NCI-H2196 (cell line): ENCODE data around the gene CRB1.

ENCODE experiments used
- DNase-seq: peaks from one replicate; lab custom pipeline; 2025; ENCODE audit not compliant: unreplicated experiment; lab: John Stamatoyannopoulos, UW

CRB1 gene

DNA sequence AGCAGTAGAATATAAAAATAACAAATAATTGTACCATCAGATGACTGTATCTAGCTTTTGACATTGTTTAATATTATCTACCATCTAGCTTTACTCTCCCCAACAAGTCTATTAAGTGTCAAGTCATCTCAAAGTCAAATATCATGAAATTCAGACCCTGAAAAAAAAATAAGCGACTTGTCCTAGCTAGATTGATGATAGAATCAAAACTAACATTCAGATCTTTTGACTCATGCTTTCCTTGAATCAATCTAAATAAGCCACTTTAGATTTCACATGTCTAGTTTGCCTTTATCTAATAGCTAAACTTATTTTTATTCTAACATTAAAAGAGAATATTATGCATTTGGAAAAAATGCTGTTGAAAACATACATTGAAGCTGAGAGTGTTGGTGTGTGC is 35.4 kb downstream of the CRB1 start:
- DNase-seq, result no peak

DNA sequence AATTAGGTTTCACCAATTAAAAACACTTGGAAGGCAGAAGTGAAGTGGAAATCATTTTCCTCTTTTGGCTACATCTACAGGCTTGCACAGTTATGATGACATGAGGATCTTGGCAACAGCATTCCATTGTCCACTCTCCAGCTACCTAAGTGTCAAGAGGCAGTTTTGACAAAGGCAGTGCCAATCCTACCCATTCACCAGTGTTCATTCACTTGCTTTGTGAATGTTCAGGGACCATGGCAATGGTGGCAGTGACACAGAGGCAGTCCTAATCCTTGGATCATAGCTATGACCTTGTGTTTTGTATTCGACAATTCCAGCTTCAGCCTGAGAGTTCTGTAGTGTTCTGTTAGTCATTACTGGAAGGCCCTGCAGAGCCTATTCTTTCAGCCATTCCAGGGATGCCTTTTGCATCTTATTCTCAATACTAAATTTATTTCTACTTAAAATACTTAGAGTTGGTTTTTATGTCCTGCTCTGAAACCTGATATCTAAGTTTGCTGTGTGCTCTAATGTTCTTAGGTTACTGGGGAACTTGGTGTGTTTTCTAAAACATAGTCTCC is 36.7 kb downstream of the CRB1 start:
- DNase-seq, result no peak

DNA sequence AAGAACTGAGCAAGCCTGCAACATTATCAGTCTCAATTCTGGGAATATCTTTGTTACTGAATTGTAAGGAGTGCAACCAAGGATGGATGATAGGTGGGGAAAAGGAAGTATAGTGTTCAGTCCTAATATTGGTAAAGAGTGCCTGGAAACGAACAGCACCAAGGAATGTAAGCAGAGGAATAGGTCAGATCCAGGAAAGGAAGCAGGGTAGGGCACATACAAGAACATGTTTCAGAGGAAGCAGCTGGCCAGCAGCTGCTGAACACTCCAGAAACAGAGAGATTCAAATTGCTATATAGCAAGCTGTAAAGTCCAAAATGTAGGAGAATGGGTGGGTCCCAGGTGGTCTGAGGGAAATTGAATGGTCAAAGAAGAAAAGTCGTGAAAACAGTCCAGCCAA is 37.9 kb downstream of the CRB1 start:
- no peak for DNase-seq

DNA sequence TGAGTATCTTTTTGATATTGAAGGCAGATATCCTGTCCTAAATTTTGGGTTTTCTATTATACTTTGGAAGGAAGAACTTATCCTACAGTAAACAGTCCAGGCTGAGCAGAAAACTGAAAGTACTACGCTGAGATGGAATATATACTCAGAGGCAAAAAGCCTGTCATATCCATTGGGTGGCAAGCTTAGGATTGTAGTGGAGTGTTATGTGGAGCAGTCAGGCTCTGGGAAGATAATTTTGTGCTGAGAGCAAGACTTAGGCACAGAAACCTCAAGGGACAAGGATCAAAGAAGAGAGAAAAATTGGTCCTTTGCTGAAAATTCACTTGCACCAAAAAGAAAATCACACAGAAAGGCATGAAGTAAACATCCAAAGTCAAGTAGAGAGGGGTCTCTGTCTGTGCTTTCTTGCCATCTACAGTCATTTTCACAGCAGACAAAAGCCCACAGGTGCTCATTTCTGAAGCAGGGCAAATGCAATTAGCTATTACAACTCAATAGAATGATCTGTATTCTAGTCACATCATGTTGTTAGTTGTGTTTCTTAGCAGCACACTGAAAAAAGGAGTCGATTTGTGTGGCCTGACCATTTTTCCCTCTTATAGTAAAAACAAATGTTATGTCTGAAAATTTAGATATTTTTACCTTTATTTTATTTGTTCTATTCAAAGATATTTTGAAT is 38.5 kb downstream of the CRB1 start:
- no peak for DNase-seq

DNA sequence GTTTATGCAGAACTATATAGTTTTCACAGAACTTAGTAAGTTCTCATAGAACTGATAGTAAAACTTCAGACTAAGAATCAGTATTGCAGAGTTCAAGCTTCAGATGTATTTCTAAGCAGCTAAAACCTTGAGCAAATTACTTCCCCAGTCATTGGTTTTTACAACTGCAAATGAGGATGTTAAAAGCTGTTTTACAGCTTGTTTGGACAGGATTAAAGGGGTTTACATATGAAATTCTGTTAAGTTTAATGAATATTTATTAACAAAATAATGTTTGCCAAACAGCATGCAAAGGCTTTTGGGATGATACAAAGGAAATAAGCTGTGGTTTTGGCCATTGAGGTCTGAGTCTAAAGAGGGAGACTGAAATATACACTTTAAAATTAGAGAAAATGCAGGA is 39.1 kb downstream of the CRB1 start:
- no peak for DNase-seq

DNA sequence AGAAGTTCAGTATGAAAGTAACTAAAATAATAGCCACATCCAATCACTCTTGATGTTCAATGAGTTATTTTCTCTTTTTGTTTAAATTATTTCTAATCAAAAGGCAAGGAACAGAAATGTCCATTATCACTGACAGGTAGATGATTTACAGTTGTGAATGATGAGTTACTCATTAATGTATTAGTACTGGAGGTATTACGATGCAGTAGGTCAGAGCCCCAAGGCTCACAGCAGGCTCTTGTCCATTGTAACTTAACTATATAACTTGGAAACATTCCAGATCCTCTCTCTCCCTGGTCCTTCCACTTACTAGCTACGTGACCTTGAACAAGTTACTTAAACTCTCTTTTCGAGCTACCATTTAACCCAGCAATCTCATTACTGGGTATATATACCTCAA is 39.5 kb downstream of the CRB1 start:
- DNase-seq, result no peak

DNA sequence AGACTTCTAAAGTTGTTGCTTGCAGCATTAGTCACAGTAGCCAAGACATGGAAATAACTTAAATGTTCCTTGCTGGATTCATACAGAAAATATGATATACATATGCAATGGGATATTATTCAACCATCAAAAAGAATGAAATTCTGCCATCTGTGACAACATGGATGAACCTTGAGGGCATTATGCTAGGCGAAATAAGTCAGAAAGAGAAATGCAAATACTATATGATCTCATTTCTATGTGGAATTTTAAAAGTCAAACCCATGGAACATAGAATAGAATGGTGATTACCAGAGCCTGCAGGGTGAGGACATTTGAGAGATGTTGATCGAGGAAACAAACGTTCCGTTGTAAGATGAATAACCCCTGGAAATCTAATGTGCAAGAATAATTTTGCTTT is 43.0 kb downstream of the CRB1 start:
- no peak for DNase-seq

DNA sequence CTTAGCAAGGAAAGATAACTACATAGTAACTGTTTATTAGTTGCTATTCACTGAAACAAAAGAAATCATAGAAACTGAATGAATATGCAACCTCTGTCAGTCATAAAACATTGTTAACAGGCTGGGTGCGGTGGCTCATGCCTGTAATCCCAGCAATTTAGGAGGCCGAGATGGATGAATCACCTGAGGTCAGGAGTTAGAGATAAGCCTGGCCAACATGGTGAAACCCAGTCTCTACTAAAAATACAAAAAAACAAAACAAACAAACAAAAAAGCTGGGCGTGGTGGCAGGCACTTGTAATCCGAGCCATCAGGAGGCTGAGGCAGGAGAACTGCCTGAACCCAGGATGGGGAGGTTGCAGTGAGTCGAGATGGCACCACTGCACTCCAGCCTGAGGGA is 44.1 kb downstream of the CRB1 start:
- no peak for DNase-seq

DNA sequence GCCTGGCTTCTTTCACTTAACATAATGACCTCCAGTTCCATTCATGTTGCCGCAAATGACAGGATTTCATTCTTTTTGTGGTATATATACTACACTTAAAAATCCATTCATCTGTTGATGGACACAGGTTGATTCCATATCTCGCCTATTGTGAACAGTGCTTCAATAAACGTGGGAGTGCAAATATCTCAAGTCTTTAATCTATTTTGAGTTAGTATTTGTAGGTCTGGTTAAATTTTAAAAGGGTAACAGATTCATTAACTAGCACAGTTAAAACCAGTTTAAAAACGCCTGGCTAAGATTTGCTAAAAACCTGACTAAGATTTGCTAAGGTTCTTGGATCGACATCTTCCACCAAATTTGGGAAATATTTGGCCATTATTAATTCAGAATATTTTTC is 45.7 kb downstream of the CRB1 start:
- no peak for DNase-seq

DNA sequence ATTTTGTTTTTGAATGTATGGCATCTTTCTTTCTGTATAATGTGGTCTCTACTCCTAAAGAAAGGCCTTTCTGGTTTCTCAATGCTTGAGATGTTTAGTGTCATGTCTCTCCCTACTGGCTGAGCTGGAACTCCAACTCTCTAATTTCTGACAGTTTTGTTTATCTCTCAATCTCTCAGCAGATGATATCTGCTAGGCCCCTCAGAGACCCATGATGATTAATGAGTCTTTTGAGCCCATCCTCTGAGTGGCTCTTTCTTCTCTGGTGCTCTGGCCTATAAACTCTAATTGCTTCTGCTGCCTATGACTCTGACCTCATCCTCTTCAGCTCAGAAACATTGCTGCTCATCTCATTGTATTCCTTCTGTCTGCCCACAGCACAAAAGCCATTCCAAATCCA is 46.6 kb downstream of the CRB1 start:
- no peak for DNase-seq

DNA sequence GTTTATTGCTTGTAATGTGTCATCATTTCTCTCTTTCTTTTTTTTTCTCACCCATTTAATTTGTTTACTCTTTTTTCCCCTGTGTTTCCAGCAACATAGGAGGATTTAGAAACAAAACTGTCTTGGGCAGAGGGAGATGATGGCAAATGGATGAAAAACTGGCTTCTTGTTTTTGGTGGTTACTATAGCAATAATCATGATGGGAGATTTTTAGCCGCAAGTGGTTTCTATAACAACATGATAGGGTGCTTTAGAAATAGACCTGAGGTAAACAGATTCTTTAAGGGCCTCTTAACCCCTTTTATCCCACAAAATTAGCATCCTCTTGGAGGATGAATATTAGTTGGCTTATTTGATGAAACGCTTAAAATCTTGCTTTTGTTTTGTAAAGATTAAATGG is 51.6 kb downstream of the CRB1 start:
- no peak for DNase-seq

DNA sequence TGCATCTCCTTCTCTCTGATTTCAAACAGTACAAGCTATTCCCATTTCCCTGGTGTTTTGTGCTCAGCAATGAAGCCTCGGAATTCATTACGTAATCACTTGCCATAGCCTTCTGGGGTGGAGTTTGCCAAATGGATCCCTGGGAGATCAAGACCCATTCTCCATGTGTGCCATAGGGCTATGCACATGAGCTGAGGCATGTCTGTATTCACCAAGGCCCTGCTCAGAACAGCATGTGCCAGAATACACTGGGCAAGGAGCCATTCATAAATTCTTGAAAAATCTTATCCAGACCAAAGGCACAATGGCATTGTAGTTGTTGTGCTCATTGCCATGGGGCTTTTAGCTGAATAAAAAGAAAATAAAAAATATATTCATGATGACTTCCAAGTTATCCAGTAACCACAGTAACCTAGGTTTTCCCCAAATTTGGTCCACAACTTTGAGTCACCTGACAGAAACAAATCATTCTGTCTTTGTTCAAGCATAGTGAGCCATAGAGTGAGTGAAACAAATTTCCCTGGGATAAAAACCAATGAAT is 53.0 kb downstream of the CRB1 start:
- DNase-seq, result no peak

DNA sequence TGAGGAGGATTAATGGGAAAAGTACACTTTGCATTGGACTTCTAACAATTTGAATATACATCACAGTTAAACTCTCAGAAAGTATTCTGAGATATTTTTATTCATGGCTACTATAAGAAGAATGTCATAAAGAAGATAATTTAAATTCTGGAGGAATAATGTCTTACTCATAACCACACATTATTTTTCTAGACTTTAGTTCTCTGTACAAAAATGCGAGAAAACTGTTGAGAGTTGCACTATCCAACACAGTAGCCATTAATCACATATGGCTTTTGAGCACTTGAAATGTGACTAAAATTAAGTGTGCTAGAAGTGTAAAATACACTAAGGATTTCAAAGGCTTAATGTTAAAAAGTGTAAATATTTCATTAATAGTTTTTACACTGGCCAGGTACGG is 53.8 kb downstream of the CRB1 start:
- DNase-seq, result no peak

DNA sequence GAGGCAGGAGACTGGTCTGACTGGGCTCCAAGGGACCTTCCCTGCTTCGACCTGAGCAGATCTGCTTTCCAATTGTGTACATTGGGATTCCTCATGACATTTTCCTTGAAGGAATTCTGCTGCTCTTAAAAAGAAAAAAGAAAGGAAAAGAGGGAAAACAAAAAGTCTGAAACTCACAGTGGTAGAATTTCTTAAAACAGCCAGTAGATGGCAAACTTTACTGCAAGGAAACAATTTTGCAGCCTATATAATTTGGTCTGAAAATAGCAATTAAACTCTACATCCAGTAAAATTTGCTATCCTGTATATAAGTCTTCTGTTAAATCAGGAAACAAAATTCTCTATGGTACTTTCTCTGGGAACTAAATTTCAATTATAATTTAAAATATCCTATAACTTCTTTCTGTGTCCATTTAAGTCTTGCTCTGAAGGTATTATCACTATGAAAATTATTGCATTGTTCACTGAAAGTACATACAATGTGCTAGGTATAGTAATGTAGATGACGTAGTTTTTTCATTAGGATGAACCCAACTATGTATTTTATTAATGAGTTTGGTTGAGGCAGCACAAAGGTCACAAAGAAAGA is 59.8 kb downstream of the CRB1 start:
- no peak for DNase-seq

DNA sequence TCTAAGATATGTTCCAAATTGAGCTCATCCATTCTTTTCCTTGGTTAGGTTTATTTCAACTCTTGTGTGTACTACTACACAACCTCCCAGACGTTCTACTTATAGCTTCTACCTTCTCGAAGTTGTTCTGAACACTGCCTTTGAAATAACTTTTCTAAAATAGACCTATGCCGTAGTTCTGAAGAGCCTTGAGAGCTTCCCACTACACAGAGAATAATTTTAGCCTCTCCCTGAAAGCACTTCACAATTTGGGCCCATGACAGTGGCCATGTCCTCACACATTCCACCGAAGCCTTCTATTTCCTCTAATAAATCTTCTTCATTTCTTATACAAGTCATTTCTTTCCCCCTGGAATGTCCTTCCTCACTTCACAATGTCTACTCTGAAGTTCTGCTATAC is 62.2 kb downstream of the CRB1 start:
- no peak for DNase-seq

DNA sequence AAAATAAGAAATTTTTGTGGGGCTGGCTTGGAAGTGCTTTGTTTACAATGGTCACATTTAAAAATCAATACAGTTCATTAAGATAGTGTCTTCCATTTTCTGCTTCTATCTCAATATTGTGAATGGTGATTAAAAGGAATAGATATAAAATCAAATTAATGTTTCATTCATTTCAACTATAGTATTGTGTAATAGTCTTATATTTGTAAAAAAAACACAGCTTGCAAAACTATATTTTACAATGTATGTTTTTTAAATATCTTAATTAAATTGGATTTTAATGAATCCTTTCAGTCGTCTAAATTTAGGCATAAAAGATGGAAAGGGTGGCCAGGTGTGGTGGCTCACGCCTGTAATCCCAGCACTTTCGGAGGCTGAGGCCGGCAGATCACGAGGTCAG is 63.5 kb downstream of the CRB1 start:
- DNase-seq, result no peak

DNA sequence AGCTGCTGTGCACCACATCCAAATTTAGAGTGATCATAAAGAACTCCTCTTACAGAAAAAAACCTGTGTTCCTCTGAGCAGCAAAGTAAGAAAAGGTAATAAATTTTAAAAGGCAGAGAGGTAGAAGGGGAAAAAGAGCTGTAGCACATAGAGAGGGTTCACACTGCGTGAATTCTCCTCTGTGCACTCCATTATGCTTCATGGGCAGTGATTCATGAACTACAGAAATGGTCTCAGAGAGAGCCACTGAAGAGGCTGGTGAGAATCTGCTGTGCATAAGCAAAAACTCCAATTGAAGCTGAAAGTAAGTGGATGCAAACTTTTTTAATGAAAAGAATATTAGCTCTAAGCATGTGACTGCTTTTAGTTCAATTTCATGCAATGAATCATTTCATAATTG is 65.0 kb downstream of the CRB1 start:
- DNase-seq, result no peak

DNA sequence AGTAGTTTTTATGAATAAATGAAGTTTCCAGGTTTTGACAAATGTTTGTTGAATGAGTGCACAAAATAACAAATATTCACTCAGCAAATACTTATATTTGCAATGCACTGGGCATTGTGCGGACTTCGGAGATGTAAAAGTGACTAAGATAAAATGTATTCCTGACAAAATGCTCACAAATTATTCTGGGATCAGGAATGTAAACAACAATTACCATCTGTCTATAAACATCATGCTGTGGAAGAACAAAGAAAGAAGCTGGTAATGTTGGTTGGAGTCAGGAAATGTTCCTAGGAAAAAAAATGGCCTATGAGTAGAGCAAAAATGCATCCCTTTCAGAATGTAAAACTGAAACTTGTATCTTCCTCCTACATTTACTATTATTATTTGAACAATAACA is 68.5 kb downstream of the CRB1 start:
- no peak for DNase-seq

DNA sequence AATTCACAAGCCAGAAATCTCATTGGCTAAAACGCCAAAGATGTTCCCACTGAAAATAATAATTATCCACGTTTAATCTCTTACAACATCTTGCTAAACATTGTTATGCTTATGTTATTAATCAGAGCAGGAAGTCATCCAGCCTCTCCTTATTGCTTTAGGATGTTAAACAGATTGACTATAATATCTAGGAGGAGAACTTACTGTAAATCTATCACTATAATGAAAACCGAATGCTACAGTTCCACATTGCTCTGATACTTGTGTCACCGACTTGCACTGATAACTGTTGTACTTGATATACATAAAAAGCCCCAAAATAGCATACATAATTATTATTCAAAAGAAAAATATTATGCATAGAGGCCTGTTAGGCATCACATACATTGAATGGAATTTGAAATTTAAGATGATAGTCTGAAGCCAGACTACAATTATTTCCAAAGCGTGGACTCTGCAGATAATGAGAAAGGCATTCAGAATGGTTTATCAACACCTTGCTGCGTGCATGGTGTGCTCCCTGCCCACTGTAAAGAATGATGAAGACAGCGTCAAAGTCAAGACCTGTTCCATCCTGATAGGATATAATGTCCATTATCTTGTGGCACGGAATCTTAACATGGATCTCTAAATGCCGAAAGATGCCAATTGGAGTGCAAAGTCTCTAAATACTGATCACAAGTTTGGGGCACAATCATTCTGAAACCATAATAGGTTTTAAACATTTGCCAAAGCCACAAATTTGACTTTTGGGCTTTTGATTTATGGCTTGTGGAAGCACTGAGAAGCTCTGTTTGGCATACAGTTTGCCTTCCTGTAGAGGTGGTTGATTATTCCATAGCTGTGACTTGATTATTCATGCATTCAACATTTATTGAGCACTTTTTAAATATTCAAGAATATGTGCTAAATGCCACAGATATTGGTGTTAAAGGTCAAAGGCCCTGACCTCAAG is 71.3 kb downstream of the CRB1 start:
- no peak for DNase-seq

DNA sequence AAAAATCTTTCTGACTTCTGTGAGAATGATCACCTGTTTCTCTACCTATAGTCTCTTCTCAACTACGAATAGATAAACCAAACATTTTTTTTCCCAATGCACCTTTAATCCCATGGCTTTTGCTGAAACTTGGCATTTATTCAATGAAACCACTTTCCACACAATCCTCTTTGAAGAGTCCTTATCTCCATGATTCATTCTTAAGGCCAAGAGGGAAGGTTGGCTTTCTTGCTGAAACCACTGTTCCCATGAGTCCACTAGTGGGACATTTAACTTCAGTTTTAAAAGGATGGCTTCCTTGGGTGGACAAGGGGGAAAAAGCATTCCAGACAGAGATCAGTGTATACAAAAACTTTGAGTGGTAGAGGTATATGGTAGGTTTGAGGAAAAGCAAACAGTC is 73.6 kb downstream of the CRB1 start:
- no peak for DNase-seq

DNA sequence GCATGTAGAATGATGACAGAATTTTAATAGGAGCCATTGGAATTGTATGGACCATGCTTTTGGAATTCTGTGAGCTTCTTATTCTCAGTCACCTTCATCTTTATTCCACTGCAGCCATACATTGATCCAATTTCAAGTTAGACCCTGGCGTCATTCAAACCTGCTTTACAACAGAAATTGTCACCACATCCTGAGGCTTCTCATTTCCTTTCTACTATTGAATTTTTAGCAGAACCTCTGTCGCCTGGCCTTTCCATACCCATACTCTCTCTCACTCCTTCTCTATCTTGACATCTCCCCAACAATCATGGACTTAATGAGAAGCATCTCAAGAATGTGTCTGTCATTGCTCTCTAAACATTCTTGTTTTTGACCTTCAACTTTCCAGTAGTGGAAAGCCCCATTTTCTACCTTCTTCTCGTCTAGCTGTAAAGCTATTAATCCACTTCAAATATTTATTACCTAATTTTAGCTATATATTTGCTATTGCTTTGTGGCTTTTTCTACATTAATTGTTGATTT is 74.1 kb downstream of the CRB1 start:
- DNase-seq, result no peak
